ENCODE measurements around the gene EPB41L2. TPM values are rescaled to one million over a fixed set of nuclear protein-coding genes. Genes with fewer than 3 reads are reported as not detected.

Gene EPB41L2
- total and polyA plus RNA-seq, 2 donors (not counting 1 experiment from before 2014, with no cell fraction given) = 113 to 264 TPM

DNA sequence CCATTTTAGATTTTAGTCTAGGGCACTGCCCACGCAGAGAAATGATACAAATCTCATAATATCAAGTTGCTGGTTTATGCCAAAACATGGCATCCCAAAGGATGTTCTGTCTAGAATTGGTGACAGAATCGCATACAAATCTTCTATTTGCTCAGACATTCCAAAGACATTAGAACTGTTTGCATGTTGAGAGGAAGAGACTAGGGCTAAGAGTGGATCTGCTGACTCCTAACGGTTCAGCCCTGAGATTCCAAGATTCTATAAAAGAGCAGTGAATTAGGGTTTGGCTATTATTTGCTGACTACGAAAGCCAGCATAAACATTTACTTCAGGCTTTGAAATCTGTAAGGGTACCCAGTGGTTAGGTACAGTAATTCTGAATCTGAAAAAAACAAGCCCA is 3.6 kb downstream of the EPB41L2 start:
- peak overlapping the region; percentile 61 for H3K4me2 ChIP-seq (ENCODE audit: extremely low read depth, insufficient read depth, low read length)
- peak; percentile 53 to 64 for DNase-seq (ENCODE audit: low read depth in 2 of 2)
- TF ChIP-seq, protein P1, sequence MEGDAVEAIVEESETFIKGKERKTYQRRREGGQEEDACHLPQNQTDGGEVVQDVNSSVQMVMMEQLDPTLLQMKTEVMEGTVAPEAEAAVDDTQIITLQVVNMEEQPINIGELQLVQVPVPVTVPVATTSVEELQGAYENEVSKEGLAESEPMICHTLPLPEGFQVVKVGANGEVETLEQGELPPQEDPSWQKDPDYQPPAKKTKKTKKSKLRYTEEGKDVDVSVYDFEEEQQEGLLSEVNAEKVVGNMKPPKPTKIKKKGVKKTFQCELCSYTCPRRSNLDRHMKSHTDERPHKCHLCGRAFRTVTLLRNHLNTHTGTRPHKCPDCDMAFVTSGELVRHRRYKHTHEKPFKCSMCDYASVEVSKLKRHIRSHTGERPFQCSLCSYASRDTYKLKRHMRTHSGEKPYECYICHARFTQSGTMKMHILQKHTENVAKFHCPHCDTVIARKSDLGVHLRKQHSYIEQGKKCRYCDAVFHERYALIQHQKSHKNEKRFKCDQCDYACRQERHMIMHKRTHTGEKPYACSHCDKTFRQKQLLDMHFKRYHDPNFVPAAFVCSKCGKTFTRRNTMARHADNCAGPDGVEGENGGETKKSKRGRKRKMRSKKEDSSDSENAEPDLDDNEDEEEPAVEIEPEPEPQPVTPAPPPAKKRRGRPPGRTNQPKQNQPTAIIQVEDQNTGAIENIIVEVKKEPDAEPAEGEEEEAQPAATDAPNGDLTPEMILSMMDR (conservative IDR thresholded peaks at IDR 0.05 in 1 of 2, IDR thresholded peaks at IDR 0.05 in 1 of 2; ENCODE audit: low read depth in 1 of 2, low read length in 2 of 2) = peak in 1 of 2 donors; percentile 20
- TF ChIP-seq EZH2 (IDR thresholded peaks at IDR 0.05; ENCODE audit: low read length, missing control alignments) = no peak
- H4K20me1 ChIP-seq (ENCODE audit: control insufficient read depth, extremely low read depth, insufficient read depth, low read length) = no peaks in the 10 kb centered on the region
- no peak overlapping the region for H2AFZ ChIP-seq (ENCODE audit: low read length)
- no peak overlapping the region for H3K9ac ChIP-seq (ENCODE audit: insufficient read depth, low read length)
- H3K27ac ChIP-seq (ENCODE audit: insufficient read depth, low read length) = peak overlapping the region; percentile 17
- peaks cover 9% of the 10 kb centered on the region for H3K4me1 ChIP-seq (ENCODE audit: control insufficient read depth, extremely low read depth, insufficient read depth, low read length)
- H3K27me3 ChIP-seq (ENCODE audit: control insufficient read depth, insufficient read depth, low read length) = no peaks in the 10 kb centered on the region
- H3K36me3 ChIP-seq (ENCODE audit: control insufficient read depth, insufficient read depth, low read length) = no peaks in the 10 kb centered on the region
- peak overlapping the region in 1 of 4 experiments; percentile 81 for H3K4me3 ChIP-seq (replicated peaks in 1 of 4; ENCODE audit: control extremely low read depth in 1 of 4, insufficient read depth in 1 of 4, low read depth in 3 of 4, low read length in 4 of 4)
- no peaks in the 10 kb centered on the region for H3K9me3 ChIP-seq (ENCODE audit: control insufficient read depth, insufficient read depth, low read depth, low read length)
- peaks cover 80% of the 10 kb centered on the region for H3K79me2 ChIP-seq (ENCODE audit: control insufficient read depth, insufficient read depth, low read length)

DNA sequence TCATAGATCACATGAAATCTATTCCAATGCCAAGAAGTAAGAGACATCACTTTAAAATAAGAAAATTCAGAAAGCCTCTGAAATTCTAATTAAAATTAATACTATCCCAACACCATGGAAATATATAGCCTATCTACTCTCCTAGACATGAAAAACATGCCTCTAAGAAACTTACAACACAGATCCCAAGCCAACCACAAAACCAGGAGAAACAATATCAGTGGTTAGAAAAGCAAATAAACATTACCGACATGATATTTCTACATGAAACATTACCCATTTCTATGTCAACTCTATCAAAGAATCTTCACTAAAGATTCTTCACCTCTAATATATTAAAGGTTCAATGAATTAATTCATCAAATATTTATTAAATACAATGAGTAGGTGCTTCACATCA is 4.8 kb downstream of the EPB41L2 start:
- Histone ChIP-seq H3K79me2 (ENCODE audit: control insufficient read depth, insufficient read depth, low read length) (peaks cover 92% of the 10 kb centered on the region), H3K4me3 (replicated peaks in 1 of 4; ENCODE audit: control extremely low read depth in 1 of 4, insufficient read depth in 1 of 4, low read depth in 3 of 4, low read length in 4 of 4) (no peak overlapping the region), H3K9ac (ENCODE audit: insufficient read depth, low read length) (no peak overlapping the region), H3K27ac (ENCODE audit: insufficient read depth, low read length) (no peak overlapping the region), H2AFZ (ENCODE audit: low read length) (no peak overlapping the region), H3K27me3 (ENCODE audit: control insufficient read depth, insufficient read depth, low read length) (no peaks in the 10 kb centered on the region), H3K4me2 (ENCODE audit: extremely low read depth, insufficient read depth, low read length) (no peak overlapping the region), H3K9me3 (ENCODE audit: control insufficient read depth, insufficient read depth, low read depth, low read length) (peaks cover 4% of the 10 kb centered on the region), H3K36me3 (ENCODE audit: control insufficient read depth, insufficient read depth, low read length) (no peaks in the 10 kb centered on the region), H4K20me1 (ENCODE audit: control insufficient read depth, extremely low read depth, insufficient read depth, low read length) (no peaks in the 10 kb centered on the region), H3K4me1 (ENCODE audit: control insufficient read depth, extremely low read depth, insufficient read depth, low read length) (peaks cover 4% of the 10 kb centered on the region)
- no peak for TF ChIP-seq EZH2 (IDR thresholded peaks at IDR 0.05; ENCODE audit: low read length, missing control alignments)
- TF ChIP-seq, protein P1 (conservative IDR thresholded peaks at IDR 0.05 in 1 of 2, IDR thresholded peaks at IDR 0.05 in 1 of 2; ENCODE audit: low read depth in 1 of 2, low read length in 2 of 2) = no peak
- peak; percentile 59 to 68 for DNase-seq (ENCODE audit: low read depth in 2 of 2)

DNA sequence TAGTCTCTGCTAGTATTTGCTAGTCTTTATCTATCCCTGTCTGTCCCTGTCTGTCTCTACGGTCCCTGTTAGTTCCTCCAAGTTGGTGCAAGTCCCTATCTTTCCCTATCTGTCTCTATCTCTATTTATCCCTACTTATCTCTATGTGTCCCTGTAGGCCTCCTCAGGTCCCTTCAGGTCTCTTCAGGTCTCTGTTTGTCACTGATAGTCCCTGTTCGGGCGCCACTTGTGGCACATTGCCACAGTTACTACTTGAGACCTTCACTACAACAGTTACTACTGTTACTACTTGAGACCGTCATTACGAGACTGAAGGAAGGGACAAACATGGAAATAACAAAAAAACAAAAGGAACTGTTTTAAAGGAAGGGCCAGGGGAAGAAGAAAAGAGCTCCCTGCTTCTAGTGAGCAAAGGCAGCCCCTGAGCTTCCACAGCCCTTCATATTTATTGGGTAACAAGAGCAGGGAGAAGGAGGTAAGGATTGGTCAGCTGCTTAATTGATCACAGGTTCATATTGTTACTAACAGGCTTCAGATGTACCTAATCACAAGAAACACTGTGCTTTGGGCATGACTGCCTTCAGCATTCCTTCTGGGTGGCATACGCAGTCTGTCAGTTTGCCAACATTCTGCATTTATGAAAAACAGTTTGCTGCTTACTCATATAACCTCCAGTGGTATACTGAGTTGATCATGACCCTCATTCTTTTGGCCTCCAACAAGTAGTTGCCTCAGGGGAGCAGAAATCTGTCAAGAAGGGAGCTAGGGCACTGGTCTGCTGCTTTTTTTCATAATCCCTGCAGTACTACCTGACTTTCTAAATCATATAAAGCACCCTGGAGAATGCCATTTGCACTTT is 8.4 kb downstream of the EPB41L2 start:
- no peak overlapping the region for H3K4me2 ChIP-seq (ENCODE audit: extremely low read depth, insufficient read depth, low read length)
- TF ChIP-seq EZH2 (IDR thresholded peaks at IDR 0.05; ENCODE audit: low read length, missing control alignments) = no peak
- TF ChIP-seq, protein P1 (conservative IDR thresholded peaks at IDR 0.05 in 1 of 2, IDR thresholded peaks at IDR 0.05 in 1 of 2; ENCODE audit: low read depth in 1 of 2, low read length in 2 of 2) = no peak
- no peaks in the 10 kb centered on the region for H3K36me3 ChIP-seq (ENCODE audit: control insufficient read depth, insufficient read depth, low read length)
- DNase-seq (ENCODE audit: low read depth in 2 of 2) = no peak
- H3K9ac ChIP-seq (ENCODE audit: insufficient read depth, low read length) = no peak overlapping the region
- H3K4me1 ChIP-seq (ENCODE audit: control insufficient read depth, extremely low read depth, insufficient read depth, low read length) = peaks cover 4% of the 10 kb centered on the region
- H3K79me2 ChIP-seq (ENCODE audit: control insufficient read depth, insufficient read depth, low read length) = peaks cover 76% of the 10 kb centered on the region
- no peaks in the 10 kb centered on the region for H4K20me1 ChIP-seq (ENCODE audit: control insufficient read depth, extremely low read depth, insufficient read depth, low read length)
- no peak overlapping the region for H2AFZ ChIP-seq (ENCODE audit: low read length)
- H3K27me3 ChIP-seq (ENCODE audit: control insufficient read depth, insufficient read depth, low read length) = no peaks in the 10 kb centered on the region
- H3K4me3 ChIP-seq (replicated peaks in 1 of 4; ENCODE audit: control extremely low read depth in 1 of 4, insufficient read depth in 1 of 4, low read depth in 3 of 4, low read length in 4 of 4) = no peak overlapping the region
- H3K27ac ChIP-seq (ENCODE audit: insufficient read depth, low read length) = no peak overlapping the region
- peaks cover 4% of the 10 kb centered on the region for H3K9me3 ChIP-seq (ENCODE audit: control insufficient read depth, insufficient read depth, low read depth, low read length)
